ENCODE data around the gene ROBO2. TPM values are rescaled to one million over a fixed set of nuclear protein-coding genes. Genes with fewer than 3 reads are reported as not detected.

Gene ROBO2
- total RNA-seq, 1 donor from 2014 or later: 2.9 TPM

DNA sequence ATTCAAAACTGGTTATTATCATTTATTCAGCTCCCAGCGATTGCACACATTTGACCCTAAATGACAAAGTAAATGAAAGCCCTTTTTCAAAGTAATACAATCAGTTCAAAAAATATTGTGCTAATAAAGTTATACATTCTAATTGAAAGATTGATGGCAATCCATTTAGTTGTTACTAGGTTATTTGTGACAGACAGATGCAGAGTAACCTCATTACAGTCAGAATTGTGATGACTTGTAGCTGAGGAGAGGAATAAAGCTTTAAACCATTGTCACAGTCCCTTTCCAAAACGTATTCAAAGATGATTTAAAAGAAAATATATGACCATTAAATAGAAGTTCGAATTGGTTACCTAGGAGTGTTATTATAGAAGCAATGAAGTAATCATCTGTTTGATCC, 86.1 kb downstream of the ROBO2 start:
- TF ChIP-seq, protein P1, sequence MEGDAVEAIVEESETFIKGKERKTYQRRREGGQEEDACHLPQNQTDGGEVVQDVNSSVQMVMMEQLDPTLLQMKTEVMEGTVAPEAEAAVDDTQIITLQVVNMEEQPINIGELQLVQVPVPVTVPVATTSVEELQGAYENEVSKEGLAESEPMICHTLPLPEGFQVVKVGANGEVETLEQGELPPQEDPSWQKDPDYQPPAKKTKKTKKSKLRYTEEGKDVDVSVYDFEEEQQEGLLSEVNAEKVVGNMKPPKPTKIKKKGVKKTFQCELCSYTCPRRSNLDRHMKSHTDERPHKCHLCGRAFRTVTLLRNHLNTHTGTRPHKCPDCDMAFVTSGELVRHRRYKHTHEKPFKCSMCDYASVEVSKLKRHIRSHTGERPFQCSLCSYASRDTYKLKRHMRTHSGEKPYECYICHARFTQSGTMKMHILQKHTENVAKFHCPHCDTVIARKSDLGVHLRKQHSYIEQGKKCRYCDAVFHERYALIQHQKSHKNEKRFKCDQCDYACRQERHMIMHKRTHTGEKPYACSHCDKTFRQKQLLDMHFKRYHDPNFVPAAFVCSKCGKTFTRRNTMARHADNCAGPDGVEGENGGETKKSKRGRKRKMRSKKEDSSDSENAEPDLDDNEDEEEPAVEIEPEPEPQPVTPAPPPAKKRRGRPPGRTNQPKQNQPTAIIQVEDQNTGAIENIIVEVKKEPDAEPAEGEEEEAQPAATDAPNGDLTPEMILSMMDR (IDR thresholded peaks at IDR 0.05): no peak
- no peaks in the 10 kb centered on the region for H3K36me3 ChIP-seq
- H3K4me1 ChIP-seq: no peaks in the 10 kb centered on the region
- DNase-seq (ENCODE audit: low spot score in 2 of 2): no peak
- H3K27ac ChIP-seq: no peak overlapping the region
- H3K9me3 ChIP-seq: no peaks in the 10 kb centered on the region
- H3K4me3 ChIP-seq: no peak overlapping the region
- intact Hi-C loops (cut with DNase I): no loop called here
- no peaks in the 10 kb centered on the region for H3K27me3 ChIP-seq

DNA sequence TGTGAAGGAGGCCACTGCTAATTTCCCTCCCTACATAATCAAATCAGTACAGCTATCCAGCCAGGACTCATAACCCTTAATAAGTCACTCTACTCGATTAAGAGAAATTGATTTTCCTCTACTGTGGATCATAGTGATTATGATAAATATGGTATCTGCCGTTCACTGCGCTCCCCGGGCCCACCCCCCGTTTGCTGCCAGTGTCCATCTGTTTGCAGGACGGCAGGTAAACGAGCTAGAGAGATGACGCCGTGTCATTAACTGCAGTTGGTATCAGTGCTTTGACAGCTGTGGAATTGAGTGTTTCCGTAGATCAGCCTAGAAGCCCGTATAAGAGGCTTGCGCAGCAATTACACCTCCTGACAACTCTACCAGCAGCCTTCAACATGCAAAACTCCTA, 94.9 kb downstream of the ROBO2 start:
- Histone ChIP-seq H3K27me3 (no peaks in the 10 kb centered on the region), H3K36me3 (no peaks in the 10 kb centered on the region), H3K4me3 (no peak overlapping the region), H3K9me3 (no peaks in the 10 kb centered on the region), H3K27ac (no peak overlapping the region), H3K4me1 (no peaks in the 10 kb centered on the region)
- intact Hi-C loops (cut with DNase I): no loop called here
- TF ChIP-seq, protein P1 (IDR thresholded peaks at IDR 0.05): no peak
- no peak for DNase-seq (ENCODE audit: low spot score in 2 of 2)

DNA sequence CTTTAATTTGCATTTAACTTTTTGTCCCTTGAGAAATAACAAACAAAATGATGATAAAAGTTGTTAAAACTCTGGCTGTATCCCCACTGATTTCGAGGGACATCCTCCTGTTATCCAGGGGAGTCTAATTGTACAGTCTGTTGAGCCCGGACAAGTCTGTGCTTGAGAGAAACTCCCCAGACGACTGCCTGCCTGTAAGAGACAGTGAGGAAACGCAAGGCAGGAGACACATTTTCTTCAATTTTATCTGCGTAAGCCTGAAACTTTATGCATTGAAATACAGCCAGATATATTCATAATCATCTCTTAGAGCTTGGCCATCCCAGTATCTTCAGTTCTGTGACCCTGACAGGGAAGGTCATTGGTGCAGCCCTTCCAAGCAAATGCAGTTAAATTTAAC, 97.7 kb downstream of the ROBO2 start:
- no peak for DNase-seq (ENCODE audit: low spot score in 2 of 2)
- intact Hi-C loops (cut with DNase I): no loop called here
- TF ChIP-seq, protein P1 (IDR thresholded peaks at IDR 0.05): no peak
- H3K4me1 ChIP-seq: no peaks in the 10 kb centered on the region
- H3K27ac ChIP-seq: no peak overlapping the region
- H3K4me3 ChIP-seq: no peak overlapping the region
- H3K9me3 ChIP-seq: no peaks in the 10 kb centered on the region
- no peaks in the 10 kb centered on the region for H3K27me3 ChIP-seq
- H3K36me3 ChIP-seq: no peaks in the 10 kb centered on the region

DNA sequence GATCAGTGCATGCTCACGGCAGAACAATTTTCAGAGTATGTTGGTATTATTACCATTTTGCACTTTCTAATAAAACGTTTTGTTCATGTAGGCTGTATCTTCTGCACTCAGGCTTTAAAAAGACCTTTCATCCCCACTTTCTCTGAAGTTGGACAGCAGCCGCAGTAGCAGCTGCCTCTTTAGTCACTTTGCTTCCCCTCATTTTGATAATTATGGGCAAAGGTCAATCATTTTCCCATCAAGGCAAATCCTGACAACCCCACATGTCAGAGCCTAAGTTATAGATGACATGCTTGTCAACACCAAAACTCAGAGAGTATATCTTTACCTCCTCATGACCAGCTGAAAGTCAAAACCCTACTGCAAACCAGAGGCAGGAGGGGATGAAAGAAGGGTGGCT, 99.7 kb downstream of the ROBO2 start:
- Histone ChIP-seq H3K27me3 (no peaks in the 10 kb centered on the region), H3K36me3 (no peaks in the 10 kb centered on the region), H3K27ac (no peak overlapping the region), H3K4me1 (no peaks in the 10 kb centered on the region), H3K9me3 (no peaks in the 10 kb centered on the region), H3K4me3 (no peak overlapping the region)
- DNase-seq (ENCODE audit: low spot score in 2 of 2): no peak
- TF ChIP-seq, protein P1 (IDR thresholded peaks at IDR 0.05): no peak
- intact Hi-C loops (cut with DNase I): no loop called here

DNA sequence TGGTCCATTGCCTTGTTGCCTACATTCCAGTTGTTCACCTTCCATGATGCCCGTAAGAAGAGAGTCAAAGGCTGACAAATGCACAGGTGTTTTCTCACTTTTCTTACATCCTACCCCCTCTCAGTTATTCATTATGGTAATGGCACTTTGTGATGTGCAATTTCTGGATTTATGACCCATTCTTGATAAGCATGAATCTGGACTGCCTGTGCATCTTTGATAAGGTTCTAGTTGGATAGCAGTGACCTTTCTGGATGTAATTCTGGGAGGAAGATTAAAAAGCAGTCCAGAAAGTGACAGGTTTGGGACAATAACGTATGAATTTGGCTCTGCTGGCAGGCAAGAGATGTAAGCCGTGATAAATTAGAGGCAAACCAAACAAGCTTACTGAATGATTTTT, 101.5 kb downstream of the ROBO2 start:
- H3K27ac ChIP-seq: no peak overlapping the region
- DNase-seq (ENCODE audit: low spot score in 2 of 2): no peak
- no peaks in the 10 kb centered on the region for H3K4me1 ChIP-seq
- H3K9me3 ChIP-seq: no peaks in the 10 kb centered on the region
- H3K36me3 ChIP-seq: no peaks in the 10 kb centered on the region
- TF ChIP-seq, protein P1 (IDR thresholded peaks at IDR 0.05): no peak
- no peak overlapping the region for H3K4me3 ChIP-seq
- intact Hi-C loops (cut with DNase I): no loop called here
- no peaks in the 10 kb centered on the region for H3K27me3 ChIP-seq

DNA sequence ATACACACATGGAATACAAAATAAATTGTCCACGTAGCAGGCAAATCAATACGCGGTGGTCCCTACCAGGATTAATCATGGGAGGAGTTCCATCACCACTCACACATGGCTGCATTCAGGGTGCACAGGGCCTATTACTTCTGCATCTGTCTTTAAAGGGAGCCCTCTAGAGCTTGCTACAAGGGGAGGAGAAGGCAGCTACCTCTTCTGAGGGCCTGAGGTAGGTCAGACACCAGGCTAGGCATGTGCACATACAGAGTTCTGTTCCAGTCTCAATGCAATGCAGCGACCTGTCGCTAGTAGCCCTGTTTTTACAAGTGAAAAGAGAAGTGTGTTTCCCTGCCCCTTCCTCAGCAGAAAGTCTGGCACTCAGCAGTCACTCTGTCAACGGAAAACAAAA, 102.7 kb downstream of the ROBO2 start:
- TF ChIP-seq, protein P1 (IDR thresholded peaks at IDR 0.05): no peak
- intact Hi-C loops (cut with DNase I): no loop called here
- no peaks in the 10 kb centered on the region for H3K9me3 ChIP-seq
- H3K4me1 ChIP-seq: no peaks in the 10 kb centered on the region
- no peak overlapping the region for H3K4me3 ChIP-seq
- no peak for DNase-seq (ENCODE audit: low spot score in 2 of 2)
- no peaks in the 10 kb centered on the region for H3K27me3 ChIP-seq
- H3K36me3 ChIP-seq: no peaks in the 10 kb centered on the region
- no peak overlapping the region for H3K27ac ChIP-seq

All from ascending aorta (tissue), 2 donors.